Ovary (tissue), 9 donors: ENCODE data around the gene CNOT1. TPM values are rescaled to one million over a fixed set of nuclear protein-coding genes. Genes with fewer than 3 reads are reported as not detected.
A peak's percentile ranks its signal among the peaks of the same experiment; 100 is the strongest.

Experiments
- DNase-seq, 5 donors: peaks; one replicate each; pipeline ENCODE4 v3.0.0-alpha.2; 2019 to 2020
- H3K27ac ChIP-seq, 2 donors: fragments of 200-600 bp; one replicate each; pipeline versions ENCODE4 v1.5.1 to v1.8.0; 2019 to 2022
- H3K27me3 ChIP-seq: fragments of 200-600 bp; one replicate; pipeline ENCODE4 v1.8.0; 2022
- H3K36me3 ChIP-seq: fragments of 200-600 bp; sonication (generic); one replicate; pipeline ENCODE4 v1.5.1; 2019
- H3K4me1 ChIP-seq: one replicate; pipeline ENCODE4 v1.8.1; 2013; ENCODE audit warnings: mild to moderate bottlenecking, moderate library complexity; ENCODE audit not compliant: insufficient read depth
- H3K4me3 ChIP-seq: fragments of 200-600 bp; sonication (generic); one replicate; pipeline ENCODE4 v1.5.1; 2017
- H3K9me3 ChIP-seq, 2 donors: fragments of 200-600 bp in 1 of 2; sonication (generic) in 1 of 2; one replicate each; pipeline versions ENCODE4 v1.5.1 to v1.8.1; 2013 to 2019; ENCODE audit warnings: mild to moderate bottlenecking in 1 of 2, moderate library complexity in 1 of 2
- EP300 ChIP-seq: sonication (generic); formaldehyde crosslinking; IDR thresholded peaks from one replicate; pipeline ENCODE4 v1.6.1; 2017; ENCODE audit warnings: antibody characterized with exemption
- POLR2A ChIP-seq: fragments of 450-650 bp; IDR thresholded peaks from one replicate; pipeline ENCODE4 v1.6.1; 2017; ENCODE audit warnings: antibody characterized with exemption, mild to moderate bottlenecking, moderate library complexity
- WGBS, 3 donors: extraction: QIAGEN DNeasy Blood & Tissue Kit in 1 of 3; methylation state at CpG; one replicate each; pipeline versions ENCODE4 v1.1.5 to v1.1.7; 2013 to 2017; 5-methylcytosine and 5-hydroxymethylcytosine counted together
- intact Hi-C, 4 donors: fragments of 100-400 bp; cut with DNase I; formaldehyde crosslinking; loops; one replicate each; pipeline versions ENCODE4 v1.11.0 to v1.15.1; 2022 to 2023
- polyA plus RNA-seq, 2 donors: library from polyadenylated mRNA; stranded (reverse); fragments of 200-250 nt in 1 of 2; fragments of 350-450 nt in 1 of 2; fragmentation: Illumina TruSeq in 1 of 2; extraction: RNeasy Lipid Tissue Mini Kit (QIAGEN cat#74804) in 1 of 2; gene quantifications; one replicate each; pipeline ENCODE4 v1.2.3, GENCODE V29; 2013 to 2014
- total RNA-seq, 7 donors: library from RNA; depleted of rRNA in 2 of 7; stranded (reverse); fragments of >200 nt in 2 of 7; fragmentation: NEBNext Ultra II Directional in 3 of 7; extraction: Animal tissue kit (Norgen Biotek cat#: 25700) in 3 of 7; gene quantifications; one replicate each; pipeline versions ENCODE4 v1.1.0 to v1.2.4, GENCODE V29; 2016 to 2023
- TF ChIP-seq, protein P1 (sequence below), 3 donors: fragments of 450-650 bp in 2 of 3; fragments of 200-600 bp in 1 of 3; IDR thresholded peaks; one replicate each; pipeline versions ENCODE4 v1.5.1 to v1.8.0; 2016 to 2022; ENCODE audit warnings: antibody characterized with exemption in 3 of 3, mild to moderate bottlenecking in 1 of 3
- donor health status: DM: no; HTN: no; CAD: no; lungs with moderate emphysema.
- donor health status: DM: no; HTN: no; CAD: no.
- donor health status: Bipolar disorder and iron deficiency.
- donor health status: DM: yes; HTN: yes; CAD: no.
- donor health status: DM: no; HTN: no; CAD: no.
- donor health status: DM: yes; HTN: yes; CAD: no.

The CNOT1 gene
- total and polyA plus RNA-seq, 9 donors, result 63.8 to 145 (median 111) TPM

GRCh38 chr16:58515125-58515870 lies 114.3 kb downstream of the CNOT1 start, which contains the start of gene SETD6:
Gene SETD6 (plus strand): TSS chr16:58515517. CDS start chr16:58515538, 21 bp downstream.
- TF ChIP-seq, protein P1, sequence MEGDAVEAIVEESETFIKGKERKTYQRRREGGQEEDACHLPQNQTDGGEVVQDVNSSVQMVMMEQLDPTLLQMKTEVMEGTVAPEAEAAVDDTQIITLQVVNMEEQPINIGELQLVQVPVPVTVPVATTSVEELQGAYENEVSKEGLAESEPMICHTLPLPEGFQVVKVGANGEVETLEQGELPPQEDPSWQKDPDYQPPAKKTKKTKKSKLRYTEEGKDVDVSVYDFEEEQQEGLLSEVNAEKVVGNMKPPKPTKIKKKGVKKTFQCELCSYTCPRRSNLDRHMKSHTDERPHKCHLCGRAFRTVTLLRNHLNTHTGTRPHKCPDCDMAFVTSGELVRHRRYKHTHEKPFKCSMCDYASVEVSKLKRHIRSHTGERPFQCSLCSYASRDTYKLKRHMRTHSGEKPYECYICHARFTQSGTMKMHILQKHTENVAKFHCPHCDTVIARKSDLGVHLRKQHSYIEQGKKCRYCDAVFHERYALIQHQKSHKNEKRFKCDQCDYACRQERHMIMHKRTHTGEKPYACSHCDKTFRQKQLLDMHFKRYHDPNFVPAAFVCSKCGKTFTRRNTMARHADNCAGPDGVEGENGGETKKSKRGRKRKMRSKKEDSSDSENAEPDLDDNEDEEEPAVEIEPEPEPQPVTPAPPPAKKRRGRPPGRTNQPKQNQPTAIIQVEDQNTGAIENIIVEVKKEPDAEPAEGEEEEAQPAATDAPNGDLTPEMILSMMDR (IDR thresholded peaks at IDR 0.05), result peak in 2 of 3 donors; percentile 32 to 49
- no peak for TF ChIP-seq POLR2A
- TF ChIP-seq EP300, result no peak
- H3K27me3 ChIP-seq, result no peaks in the 10 kb centered on the region
- H3K36me3 ChIP-seq, result no peaks in the 10 kb centered on the region
- H3K27ac ChIP-seq, result peak within 1 kb of the TSS; percentile 34 to 67
- peak; percentile 79 to 92 (median 83) for DNase-seq
- peaks cover 3% of the 10 kb centered on the region for H3K4me1 ChIP-seq
- peak within 1 kb of the TSS; percentile 89 for H3K4me3 ChIP-seq
- intact Hi-C loops, result loop anchor here in 2 of 4 donors (10.0 kb wide), 2 partner anchors 110 to 120 kb away; partner anchors contain the start of gene CNOT1 (in 1 of the 2)
- H3K9me3 ChIP-seq, result no peaks in the 10 kb centered on the region
- 0% methylated on average over 69 to 80 of the region's 80 CpGs for WGBS, 3 donors

GRCh38 chr16:58513874-58514273 lies 115.8 kb downstream of the CNOT1 start:
- intact Hi-C loops, result loop anchor here in 2 of 4 donors (10.0 kb wide), 2 partner anchors 111 to 121 kb away; partner anchors contain the start of gene CNOT1 (in 1 of the 2)
- 50 to 59% (median 59%) methylated on average over 3 of the region's 3 CpGs for WGBS, 3 donors

DNA sequence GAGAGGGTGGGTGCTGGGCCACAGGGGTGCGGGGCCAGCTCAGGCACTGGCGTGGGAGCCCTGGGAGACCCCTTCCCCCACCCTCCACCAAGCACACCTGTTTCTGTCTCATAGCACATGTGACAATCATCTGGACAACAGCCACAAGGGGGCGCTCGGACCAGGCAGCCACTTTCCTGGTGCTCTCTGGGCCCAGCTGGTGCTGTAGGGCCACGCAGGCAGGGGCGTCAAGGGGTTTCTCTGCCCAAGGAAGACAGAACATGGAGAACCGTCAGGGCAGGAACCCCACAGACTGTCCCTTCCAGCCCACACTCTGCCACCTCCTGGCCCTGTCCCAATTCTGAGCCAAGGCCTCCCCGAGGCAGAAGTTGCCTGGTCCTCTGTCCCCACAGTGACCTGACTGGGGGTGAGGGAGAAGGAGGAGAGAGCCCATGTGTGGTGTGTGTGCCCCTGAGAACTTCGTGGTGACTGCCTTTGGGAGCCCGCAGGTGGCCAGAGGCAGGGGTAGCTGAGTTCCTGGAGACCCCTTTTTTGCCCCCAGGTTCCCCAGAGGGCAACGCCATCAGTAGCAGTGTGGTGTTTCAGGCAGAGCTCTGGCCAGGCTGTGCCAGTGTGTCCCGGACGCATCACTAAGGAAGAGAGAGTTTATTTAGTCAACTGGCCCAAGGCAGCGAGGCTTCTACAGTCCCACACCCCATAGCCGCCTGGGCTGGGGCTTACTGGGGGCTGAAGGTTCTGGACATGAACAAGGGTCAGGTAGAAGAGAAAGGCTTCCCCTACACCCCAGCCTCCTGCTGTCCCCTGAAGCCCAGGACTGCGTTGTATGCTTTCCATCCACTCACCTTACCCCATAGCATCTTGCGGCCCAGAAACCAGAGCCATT lies 117.5 kb downstream of the CNOT1 start:
- TF ChIP-seq, protein P1 (IDR thresholded peaks at IDR 0.05), result peak; percentile 22 to 45 (median 37)
- no peak for TF ChIP-seq EP300
- TF ChIP-seq POLR2A, result no peak
- intact Hi-C loops, result loop anchor here in 2 of 4 donors (10.0 kb wide), 2 partner anchors 113 to 123 kb away; partner anchors contain the start of gene CNOT1 (in 1 of the 2)

More at GRCh38 chr16:58513874-58514273, 115.8 kb downstream of the CNOT1 start:
- H3K4me3 ChIP-seq, result no peak overlapping the region
- no peak for TF ChIP-seq EP300
- TF ChIP-seq POLR2A, result no peak
- TF ChIP-seq, protein P1 (IDR thresholded peaks at IDR 0.05), result no peak
- H3K36me3 ChIP-seq, result no peaks in the 10 kb centered on the region
- no peak overlapping the region for H3K27ac ChIP-seq
- peaks cover 3% of the 10 kb centered on the region for H3K4me1 ChIP-seq
- no peaks in the 10 kb centered on the region for H3K27me3 ChIP-seq
- H3K9me3 ChIP-seq, result no peaks in the 10 kb centered on the region
- DNase-seq, result no peak

More for the DNA sequence above, 117.5 kb downstream of the CNOT1 start:
- DNase-seq, result peak; percentile 45 to 75 (median 65)
- H3K36me3 ChIP-seq, result no peaks in the 10 kb centered on the region
- H3K27me3 ChIP-seq, result no peaks in the 10 kb centered on the region
- H3K4me1 ChIP-seq, result peaks cover 3% of the 10 kb centered on the region
- 57 to 60% (median 58%) methylated on average over 17 of the region's 17 CpGs for WGBS, 3 donors
- no peak overlapping the region for H3K27ac ChIP-seq
- no peak overlapping the region for H3K4me3 ChIP-seq
- no peaks in the 10 kb centered on the region for H3K9me3 ChIP-seq
